Smooth muscle cell (in vitro differentiated cells): ENCODE measurements around the gene MYCT1. TPM values are rescaled to one million over a fixed set of nuclear protein-coding genes. Genes with fewer than 3 reads are reported as not detected.

Source experiments
- DNase-seq: peaks from one replicate; lab custom pipeline; 2025; ENCODE audit not compliant: unreplicated experiment; lab: John Stamatoyannopoulos, UW
- H2AFZ ChIP-seq: fragments of 200-600 bp; sonication (generic); 2 replicates; pipeline ENCODE4 v1.6.0; 2016; ENCODE audit warnings: antibody characterized with exemption, low read depth, mild to moderate bottlenecking
- H3F3A ChIP-seq: fragments of 200-600 bp; sonication (generic); 2 replicates; pipeline ENCODE4 v1.6.0; 2017; ENCODE audit warnings: antibody characterized with exemption, low read depth
- H3K27ac ChIP-seq: fragments of 200-600 bp; sonication (generic); 2 replicates; pipeline ENCODE4 v1.5.1; 2016; ENCODE audit warnings: low read depth, mild to moderate bottlenecking
- H3K27me3 ChIP-seq: fragments of 200-600 bp; sonication (generic); 2 replicates; pipeline ENCODE4 v1.6.1; 2016; ENCODE audit warnings: low read depth, mild to moderate bottlenecking
- H3K36me3 ChIP-seq: fragments of 200-600 bp; sonication (generic); 2 replicates; pipeline ENCODE4 v1.5.1; 2016; ENCODE audit warnings: low read depth
- H3K4me1 ChIP-seq: fragments of 200-600 bp; sonication (generic); 2 replicates; pipeline ENCODE4 v1.5.1; 2016; ENCODE audit warnings: low read depth
- H3K4me2 ChIP-seq: fragments of 200-600 bp; sonication (generic); 2 replicates; pipeline ENCODE4 v1.6.0; 2016; ENCODE audit warnings: mild to moderate bottlenecking
- H3K4me3 ChIP-seq: fragments of 200-600 bp; sonication (generic); 2 replicates; pipeline ENCODE4 v1.5.1; 2016; ENCODE audit warnings: mild to moderate bottlenecking
- H3K79me2 ChIP-seq: fragments of 200-600 bp; sonication (generic); 2 replicates; pipeline ENCODE4 v1.6.0; 2016; ENCODE audit warnings: low read depth, mild to moderate bottlenecking
- H3K9ac ChIP-seq: fragments of 200-600 bp; sonication (generic); 2 replicates; pipeline ENCODE4 v1.6.0; 2016; ENCODE audit warnings: low read depth
- H3K9me3 ChIP-seq: fragments of 200-600 bp; sonication (generic); replicated peaks from 2 replicates; pipeline ENCODE4 v1.5.1; 2016; ENCODE audit warnings: low read depth
- H4K20me1 ChIP-seq: fragments of 200-600 bp; sonication (generic); 2 replicates; pipeline ENCODE4 v1.6.0; 2016; ENCODE audit warnings: low read depth
- CTCF ChIP-seq: fragments of 200-600 bp; sonication (generic); IDR thresholded peaks from 2 replicates; pipeline ENCODE4 v1.5.1; 2017; ENCODE audit warnings: borderline replicate concordance, mild to moderate bottlenecking, antibody characterized with exemption; ENCODE audit not compliant: insufficient read depth, poor library complexity, severe bottlenecking
- WGBS: methylation state at CpG from one replicate; pipeline ENCODE4 v1.1.7; 2016; ENCODE audit warnings: low lambda C conversion rate; 5-methylcytosine and 5-hydroxymethylcytosine counted together
- polyA plus RNA-seq: library from polyadenylated mRNA; unstranded; fragments of >200 nt; fragmentation: Nextera tagmentation; extraction: Ambion mirVana; gene quantifications from 2 replicates; pipeline ENCODE4 v1.2.1, GENCODE V29; 2016
- total RNA-seq: library from RNA; depleted of rRNA; stranded (reverse); fragments of >200 nt; gene quantifications from 2 replicates; pipeline ENCODE4 v1.2.3, GENCODE V29; 2014

The MYCT1 gene
- total RNA-seq (not detected in 2 replicates), polyA plus RNA-seq (not detected in 2 replicates)

- no peak for TF ChIP-seq CTCF
- H3K9ac ChIP-seq = no peak within 1 kb of the TSS
- 94% methylated on average over 2 of the region's 2 CpGs for WGBS
- H2AFZ ChIP-seq = no peak within 1 kb of the TSS
- H3F3A ChIP-seq = no peaks in the 10 kb centered on the region
- no peak within 1 kb of the TSS for H3K27ac ChIP-seq
- no peak within 1 kb of the TSS for H3K4me2 ChIP-seq
- no peaks in the 10 kb centered on the region for H3K79me2 ChIP-seq
- H3K4me3 ChIP-seq = no peak within 1 kb of the TSS
- no peaks in the 10 kb centered on the region for H3K4me1 ChIP-seq
- no peaks in the 10 kb centered on the region for H3K36me3 ChIP-seq
- H3K9me3 ChIP-seq = no peaks in the 10 kb centered on the region
- DNase-seq = no peak
- H4K20me1 ChIP-seq = no peaks in the 10 kb centered on the region
- no peaks in the 10 kb centered on the region for H3K27me3 ChIP-seq
Measured at GRCh38 chr6:152697634-152698033, at the start of gene MYCT1. TSS of gene MYCT1 (plus strand) at chr6:152697897. CDS start at chr6:152697903, 6 bp downstream.

- H3K27ac ChIP-seq = no peak overlapping the region
- no peak overlapping the region for H3K9ac ChIP-seq
- H2AFZ ChIP-seq = no peak overlapping the region
- H3K9me3 ChIP-seq = no peaks in the 10 kb centered on the region
- no peaks in the 10 kb centered on the region for H3K36me3 ChIP-seq
- H3K4me1 ChIP-seq = no peaks in the 10 kb centered on the region
- H3K27me3 ChIP-seq = peaks cover 3% of the 10 kb centered on the region
- 75% methylated on average over 2 of the region's 2 CpGs for WGBS
- no peak for TF ChIP-seq CTCF
- no peak for DNase-seq
- no peak overlapping the region for H3K4me2 ChIP-seq
- no peak overlapping the region for H3K4me3 ChIP-seq
- H4K20me1 ChIP-seq = no peaks in the 10 kb centered on the region
- H3F3A ChIP-seq = no peaks in the 10 kb centered on the region
- no peaks in the 10 kb centered on the region for H3K79me2 ChIP-seq
Measured at GRCh38 chr6:152648105-152648504, 49.6 kb upstream of the MYCT1 start.

- no peak for DNase-seq
- H3K9me3 ChIP-seq = no peaks in the 10 kb centered on the region
- no peak overlapping the region for H2AFZ ChIP-seq
- H3K27ac ChIP-seq = no peak overlapping the region
- H3K4me2 ChIP-seq = no peak overlapping the region
- H3K4me3 ChIP-seq = no peak overlapping the region
- H3K27me3 ChIP-seq = no peaks in the 10 kb centered on the region
- 60% methylated on average over 3 of the region's 3 CpGs for WGBS
- H3K79me2 ChIP-seq = no peaks in the 10 kb centered on the region
- no peaks in the 10 kb centered on the region for H3K36me3 ChIP-seq
- no peaks in the 10 kb centered on the region for H3K4me1 ChIP-seq
- TF ChIP-seq CTCF = no peak
- H3K9ac ChIP-seq = no peak overlapping the region
- H3F3A ChIP-seq = no peaks in the 10 kb centered on the region
- no peaks in the 10 kb centered on the region for H4K20me1 ChIP-seq
Measured at GRCh38 chr6:152651986-152652385, 45.7 kb upstream of the MYCT1 start.

GRCh38 chr6:152661776-152662175, 35.9 kb upstream of the MYCT1 start:
- Histone ChIP-seq H3K4me1 (no peaks in the 10 kb centered on the region), H3K27me3 (no peaks in the 10 kb centered on the region), H4K20me1 (no peaks in the 10 kb centered on the region), H3F3A (no peaks in the 10 kb centered on the region), H3K27ac (no peak overlapping the region), H3K36me3 (no peaks in the 10 kb centered on the region), H3K4me3 (no peak overlapping the region), H3K9me3 (no peaks in the 10 kb centered on the region), H2AFZ (no peak overlapping the region), H3K4me2 (no peak overlapping the region), H3K9ac (no peak overlapping the region), H3K79me2 (no peaks in the 10 kb centered on the region)
- DNase-seq = no peak
- WGBS = 95% methylated on average over 3 of the region's 3 CpGs
- TF ChIP-seq CTCF = no peak
